Liver (tissue), 9 donors: Measurements from ENCODE around the gene RAPGEF4. TPM values are rescaled to one million over a fixed set of nuclear protein-coding genes. Genes with fewer than 3 reads are reported as not detected.
A peak's percentile ranks its signal among the peaks of the same experiment; 100 is the strongest.

Experiments
- DNase-seq: peaks from one replicate; pipeline ENCODE4 v3.0.0-alpha.2; 2017; ENCODE audit warnings: low spot score
- H3K27ac ChIP-seq, 2 donors: one replicate each; pipeline ENCODE4 v1.7.0; 2013; ENCODE audit warnings: inconsistent platforms in 2 of 2, low read length in 2 of 2, control low read depth in 1 of 2, low read depth in 1 of 2, mild to moderate bottlenecking in 1 of 2
- H3K27me3 ChIP-seq, 4 donors: one replicate each; pipeline versions ENCODE4 v1.6.1 to v1.7.0; 2013; ENCODE audit warnings: low read length in 3 of 4, inconsistent platforms in 1 of 4, mild to moderate bottlenecking in 1 of 4, moderate library complexity in 1 of 4; ENCODE audit not compliant: control insufficient read depth in 4 of 4, insufficient read depth in 4 of 4
- H3K36me3 ChIP-seq, 4 donors: one replicate each; pipeline versions ENCODE4 v1.6.1 to v1.7.0; 2013; ENCODE audit warnings: low read length in 3 of 4, mild to moderate bottlenecking in 3 of 4, low read depth in 1 of 4, moderate library complexity in 1 of 4; ENCODE audit not compliant: control insufficient read depth in 4 of 4, insufficient read depth in 3 of 4
- H3K4me1 ChIP-seq, 4 donors: one replicate each; pipeline versions ENCODE4 v1.6.1 to v1.7.0; 2013; ENCODE audit warnings: low read length in 3 of 4, mild to moderate bottlenecking in 3 of 4, moderate library complexity in 1 of 4; ENCODE audit not compliant: control insufficient read depth in 4 of 4, insufficient read depth in 4 of 4
- H3K4me3 ChIP-seq, 3 donors: one replicate each; pipeline versions ENCODE4 v1.6.1 to v1.7.0; 2013; ENCODE audit warnings: low read length in 3 of 3, control low read depth in 1 of 3, low read depth in 1 of 3, mild to moderate bottlenecking in 1 of 3
- H3K9ac ChIP-seq, 2 donors: one replicate each; pipeline ENCODE4 v1.7.0; 2013; ENCODE audit warnings: low read length in 2 of 2, mild to moderate bottlenecking in 2 of 2, moderate library complexity in 2 of 2, control low read depth in 1 of 2, low read depth in 1 of 2
- H3K9me3 ChIP-seq, 4 donors: one replicate each; pipeline versions ENCODE4 v1.6.1 to v1.7.0; 2013; ENCODE audit warnings: low read length in 3 of 4; ENCODE audit not compliant: control insufficient read depth in 4 of 4
- EGR1 ChIP-seq, 2 donors: IDR thresholded peaks; 2 replicates each; pipeline ENCODE4 v1.6.1; 2016 to 2018; ENCODE audit warnings: antibody characterized with exemption in 2 of 2, low read depth in 2 of 2
- FOXA1 ChIP-seq: IDR thresholded peaks from 2 replicates; pipeline ENCODE4 v1.6.1; 2016; ENCODE audit warnings: antibody characterized with exemption
- FOXA2 ChIP-seq: IDR thresholded peaks from 2 replicates; pipeline ENCODE4 v1.6.1; 2016; ENCODE audit warnings: antibody characterized with exemption
- GABPA ChIP-seq, 2 donors: IDR thresholded peaks in 1 of 2; conservative IDR thresholded peaks in 1 of 2; 2 replicates each; pipeline ENCODE4 v1.6.1; 2016; ENCODE audit warnings: antibody characterized with exemption in 2 of 2, mild to moderate bottlenecking in 1 of 2, moderate library complexity in 1 of 2
- HNF4A ChIP-seq, 2 donors: conservative IDR thresholded peaks; 2 replicates each; pipeline ENCODE4 v1.6.1; 2016; ENCODE audit warnings: antibody characterized with exemption in 2 of 2, mild to moderate bottlenecking in 2 of 2
- HNF4G ChIP-seq: IDR thresholded peaks from 2 replicates; pipeline ENCODE4 v1.6.1; 2016; ENCODE audit warnings: antibody characterized with exemption
- JUND ChIP-seq, 2 donors: IDR thresholded peaks; 2 replicates each; pipeline ENCODE4 v1.6.1; 2016; ENCODE audit warnings: antibody characterized with exemption in 2 of 2
- NR2F2 ChIP-seq: IDR thresholded peaks from 2 replicates; pipeline ENCODE4 v1.6.1; 2016; ENCODE audit warnings: antibody characterized with exemption
- RAD21 ChIP-seq, 2 donors: IDR thresholded peaks; 2 replicates each; pipeline ENCODE4 v1.6.1; 2016; ENCODE audit warnings: antibody characterized with exemption in 2 of 2, mild to moderate bottlenecking in 2 of 2
- RXRA ChIP-seq, 2 donors: IDR thresholded peaks; 2 replicates each; pipeline ENCODE4 v1.6.1; 2017 to 2018; ENCODE audit warnings: antibody characterized with exemption in 2 of 2, mild to moderate bottlenecking in 1 of 2
- SP1 ChIP-seq: IDR thresholded peaks from 2 replicates; pipeline ENCODE4 v1.6.1; 2018; ENCODE audit warnings: antibody characterized with exemption, mild to moderate bottlenecking
- TAF1 ChIP-seq: conservative IDR thresholded peaks from 2 replicates; pipeline ENCODE4 v1.6.1; 2016; ENCODE audit warnings: antibody characterized with exemption, mild to moderate bottlenecking
- YY1 ChIP-seq: IDR thresholded peaks from 2 replicates; pipeline ENCODE4 v1.6.1; 2016; ENCODE audit warnings: antibody characterized with exemption, mild to moderate bottlenecking
- WGBS: extraction: QIAGEN DNeasy Blood & Tissue Kit; methylation state at CpG from one replicate; pipeline ENCODE4 v1.1.7; 2013; 5-methylcytosine and 5-hydroxymethylcytosine counted together
- polyA plus RNA-seq, 2 donors: library from polyadenylated mRNA; stranded (reverse) in 1 of 2; unstranded in 1 of 2; fragments of 200-250 nt in 1 of 2; fragments of >200 nt in 1 of 2; fragmentation: Nextera tagmentation in 1 of 2; extraction: Ambion mirVana in 1 of 2; gene quantifications; one replicate each; pipeline versions ENCODE4 v1.2.1 to v1.2.3, GENCODE V29; 2013 to 2015
- total RNA-seq, 2 donors: library from RNA; depleted of rRNA; stranded (reverse); fragments of >200 nt; gene quantifications; one replicate each; pipeline ENCODE4 v1.2.3, GENCODE V29; 2014
- TF ChIP-seq, protein P1 (sequence below): fragments of 150-350 bp; IDR thresholded peaks from 2 replicates; pipeline ENCODE4 v1.5.1; 2017; ENCODE audit warnings: improper control_type of control experiment, low read depth, low read length; ENCODE audit not compliant: missing input control
- TF ChIP-seq, protein P2 (sequence below): IDR thresholded peaks from 2 replicates; pipeline ENCODE4 v1.6.1; 2016; ENCODE audit warnings: antibody characterized with exemption
- TF ChIP-seq, protein P3 (sequence below): IDR thresholded peaks from 2 replicates; pipeline ENCODE4 v1.6.1; 2016; ENCODE audit warnings: antibody characterized with exemption, mild to moderate bottlenecking
- TF ChIP-seq, protein P4 (sequence below): IDR thresholded peaks from 2 replicates; pipeline ENCODE4 v1.6.1; 2016; ENCODE audit warnings: antibody characterized with exemption
- TF ChIP-seq, protein P5 (sequence below): IDR thresholded peaks from 2 replicates; pipeline ENCODE4 v1.6.1; 2016; ENCODE audit warnings: antibody characterized with exemption
- donor health status: healthy.
- donor health status: healthy.
- donor health status: healthy.
- donor health status: healthy.
- donor health status: healthy.

Gene RAPGEF4
- total and polyA plus RNA-seq, 4 donors: 1.5 to 18.2 (median 8.3) TPM

DNA sequence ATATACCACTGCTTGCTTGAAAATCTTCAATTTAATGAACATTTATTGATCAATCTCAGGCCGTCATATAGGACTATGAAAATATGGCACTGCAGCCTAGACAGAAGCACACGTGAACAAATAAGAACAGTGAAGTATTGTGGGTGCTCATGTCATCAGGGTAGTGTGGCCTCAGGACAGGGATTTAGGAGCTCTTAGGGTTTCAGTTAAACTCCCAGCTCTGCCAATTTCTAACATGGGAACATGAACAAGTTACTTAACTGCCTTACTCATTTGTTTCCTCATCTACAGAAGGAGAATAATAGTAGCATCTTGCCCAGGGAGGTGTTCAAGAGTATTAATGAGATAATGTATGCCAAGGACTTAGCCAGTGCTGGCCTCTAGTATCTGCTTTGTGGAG lies 194.0 kb downstream of the RAPGEF4 start:
- WGBS: 93% methylated on average over 2 of the region's 2 CpGs
- Histone ChIP-seq H3K27ac (no peak overlapping the region), H3K36me3 (no peaks in the 10 kb centered on the region), H3K27me3 (no peaks in the 10 kb centered on the region), H3K4me3 (no peak overlapping the region), H3K9ac (no peak overlapping the region), H3K9me3 (no peaks in the 10 kb centered on the region), H3K4me1 (peaks cover 0 to 28% (median 9%) of the 10 kb centered on the region in 4 donors)
- DNase-seq: no peak
- no peak for TF ChIP-seq RAD21 (IDR thresholded peaks at IDR 0.05)
- no peak for TF ChIP-seq TAF1
- TF ChIP-seq SP1: no peak
- TF ChIP-seq, protein P1, sequence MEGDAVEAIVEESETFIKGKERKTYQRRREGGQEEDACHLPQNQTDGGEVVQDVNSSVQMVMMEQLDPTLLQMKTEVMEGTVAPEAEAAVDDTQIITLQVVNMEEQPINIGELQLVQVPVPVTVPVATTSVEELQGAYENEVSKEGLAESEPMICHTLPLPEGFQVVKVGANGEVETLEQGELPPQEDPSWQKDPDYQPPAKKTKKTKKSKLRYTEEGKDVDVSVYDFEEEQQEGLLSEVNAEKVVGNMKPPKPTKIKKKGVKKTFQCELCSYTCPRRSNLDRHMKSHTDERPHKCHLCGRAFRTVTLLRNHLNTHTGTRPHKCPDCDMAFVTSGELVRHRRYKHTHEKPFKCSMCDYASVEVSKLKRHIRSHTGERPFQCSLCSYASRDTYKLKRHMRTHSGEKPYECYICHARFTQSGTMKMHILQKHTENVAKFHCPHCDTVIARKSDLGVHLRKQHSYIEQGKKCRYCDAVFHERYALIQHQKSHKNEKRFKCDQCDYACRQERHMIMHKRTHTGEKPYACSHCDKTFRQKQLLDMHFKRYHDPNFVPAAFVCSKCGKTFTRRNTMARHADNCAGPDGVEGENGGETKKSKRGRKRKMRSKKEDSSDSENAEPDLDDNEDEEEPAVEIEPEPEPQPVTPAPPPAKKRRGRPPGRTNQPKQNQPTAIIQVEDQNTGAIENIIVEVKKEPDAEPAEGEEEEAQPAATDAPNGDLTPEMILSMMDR: no peak
- TF ChIP-seq, protein P2, sequence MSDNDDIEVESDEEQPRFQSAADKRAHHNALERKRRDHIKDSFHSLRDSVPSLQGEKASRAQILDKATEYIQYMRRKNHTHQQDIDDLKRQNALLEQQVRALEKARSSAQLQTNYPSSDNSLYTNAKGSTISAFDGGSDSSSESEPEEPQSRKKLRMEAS: no peak
- TF ChIP-seq, protein P3, sequence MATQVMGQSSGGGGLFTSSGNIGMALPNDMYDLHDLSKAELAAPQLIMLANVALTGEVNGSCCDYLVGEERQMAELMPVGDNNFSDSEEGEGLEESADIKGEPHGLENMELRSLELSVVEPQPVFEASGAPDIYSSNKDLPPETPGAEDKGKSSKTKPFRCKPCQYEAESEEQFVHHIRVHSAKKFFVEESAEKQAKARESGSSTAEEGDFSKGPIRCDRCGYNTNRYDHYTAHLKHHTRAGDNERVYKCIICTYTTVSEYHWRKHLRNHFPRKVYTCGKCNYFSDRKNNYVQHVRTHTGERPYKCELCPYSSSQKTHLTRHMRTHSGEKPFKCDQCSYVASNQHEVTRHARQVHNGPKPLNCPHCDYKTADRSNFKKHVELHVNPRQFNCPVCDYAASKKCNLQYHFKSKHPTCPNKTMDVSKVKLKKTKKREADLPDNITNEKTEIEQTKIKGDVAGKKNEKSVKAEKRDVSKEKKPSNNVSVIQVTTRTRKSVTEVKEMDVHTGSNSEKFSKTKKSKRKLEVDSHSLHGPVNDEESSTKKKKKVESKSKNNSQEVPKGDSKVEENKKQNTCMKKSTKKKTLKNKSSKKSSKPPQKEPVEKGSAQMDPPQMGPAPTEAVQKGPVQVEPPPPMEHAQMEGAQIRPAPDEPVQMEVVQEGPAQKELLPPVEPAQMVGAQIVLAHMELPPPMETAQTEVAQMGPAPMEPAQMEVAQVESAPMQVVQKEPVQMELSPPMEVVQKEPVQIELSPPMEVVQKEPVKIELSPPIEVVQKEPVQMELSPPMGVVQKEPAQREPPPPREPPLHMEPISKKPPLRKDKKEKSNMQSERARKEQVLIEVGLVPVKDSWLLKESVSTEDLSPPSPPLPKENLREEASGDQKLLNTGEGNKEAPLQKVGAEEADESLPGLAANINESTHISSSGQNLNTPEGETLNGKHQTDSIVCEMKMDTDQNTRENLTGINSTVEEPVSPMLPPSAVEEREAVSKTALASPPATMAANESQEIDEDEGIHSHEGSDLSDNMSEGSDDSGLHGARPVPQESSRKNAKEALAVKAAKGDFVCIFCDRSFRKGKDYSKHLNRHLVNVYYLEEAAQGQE: no peak
- no peak for TF ChIP-seq HNF4G
- TF ChIP-seq HNF4A (conservative IDR thresholded peaks at IDR 0.05): no peak
- TF ChIP-seq, protein P4, sequence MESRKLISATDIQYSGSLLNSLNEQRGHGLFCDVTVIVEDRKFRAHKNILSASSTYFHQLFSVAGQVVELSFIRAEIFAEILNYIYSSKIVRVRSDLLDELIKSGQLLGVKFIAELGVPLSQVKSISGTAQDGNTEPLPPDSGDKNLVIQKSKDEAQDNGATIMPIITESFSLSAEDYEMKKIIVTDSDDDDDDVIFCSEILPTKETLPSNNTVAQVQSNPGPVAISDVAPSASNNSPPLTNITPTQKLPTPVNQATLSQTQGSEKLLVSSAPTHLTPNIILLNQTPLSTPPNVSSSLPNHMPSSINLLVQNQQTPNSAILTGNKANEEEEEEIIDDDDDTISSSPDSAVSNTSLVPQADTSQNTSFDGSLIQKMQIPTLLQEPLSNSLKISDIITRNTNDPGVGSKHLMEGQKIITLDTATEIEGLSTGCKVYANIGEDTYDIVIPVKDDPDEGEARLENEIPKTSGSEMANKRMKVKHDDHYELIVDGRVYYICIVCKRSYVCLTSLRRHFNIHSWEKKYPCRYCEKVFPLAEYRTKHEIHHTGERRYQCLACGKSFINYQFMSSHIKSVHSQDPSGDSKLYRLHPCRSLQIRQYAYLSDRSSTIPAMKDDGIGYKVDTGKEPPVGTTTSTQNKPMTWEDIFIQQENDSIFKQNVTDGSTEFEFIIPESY: no peak
- no peak for TF ChIP-seq EGR1 (IDR thresholded peaks at IDR 0.05; ENCODE audit: low read depth in 2 of 2)
- TF ChIP-seq FOXA1: no peak
- no peak for TF ChIP-seq RXRA (IDR thresholded peaks at IDR 0.05)
- TF ChIP-seq, protein P5, sequence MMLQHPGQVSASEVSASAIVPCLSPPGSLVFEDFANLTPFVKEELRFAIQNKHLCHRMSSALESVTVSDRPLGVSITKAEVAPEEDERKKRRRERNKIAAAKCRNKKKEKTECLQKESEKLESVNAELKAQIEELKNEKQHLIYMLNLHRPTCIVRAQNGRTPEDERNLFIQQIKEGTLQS: no peak

DNA sequence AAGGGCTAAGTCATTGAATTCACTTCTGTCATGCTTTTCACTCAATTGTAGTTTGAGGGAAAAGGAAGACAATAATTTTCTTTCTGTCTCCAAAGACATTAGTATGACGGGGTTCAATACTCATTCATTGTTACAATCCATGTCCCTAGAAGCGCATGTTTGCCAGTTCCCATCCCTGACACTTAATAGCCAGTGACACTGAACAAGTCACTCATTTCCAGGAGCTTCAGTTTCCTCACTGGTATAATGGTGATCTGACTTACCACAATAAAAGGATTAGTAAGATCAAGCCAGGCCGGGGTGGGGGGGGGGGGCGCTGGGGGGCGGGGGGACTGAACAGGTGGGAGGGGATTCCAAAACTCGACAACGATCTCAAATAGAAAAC lies 195.2 kb downstream of the RAPGEF4 start:
- Histone ChIP-seq H3K36me3 (no peaks in the 10 kb centered on the region), H3K9me3 (no peaks in the 10 kb centered on the region), H3K27me3 (no peaks in the 10 kb centered on the region), H3K9ac (no peak overlapping the region), H3K4me3 (no peak overlapping the region), H3K27ac (peak overlapping the region in 1 of 2 donors; percentile 52), H3K4me1 (peaks cover 2 to 28% (median 9%) of the 10 kb centered on the region in 4 donors)
- 56% methylated on average over 7 of the region's 7 CpGs for WGBS
- no peak for DNase-seq
- TF ChIP-seq, protein P2: no peak
- TF ChIP-seq GABPA (IDR thresholded peaks at IDR 0.05 in 1 of 2, conservative IDR thresholded peaks at IDR 0.05 in 1 of 2) (no peak), JUND (IDR thresholded peaks at IDR 0.05) (no peak), HNF4G (no peak), TAF1 (no peak), RAD21 (IDR thresholded peaks at IDR 0.05) (no peak), RXRA (IDR thresholded peaks at IDR 0.05) (no peak), SP1 (no peak), EGR1 (IDR thresholded peaks at IDR 0.05; ENCODE audit: low read depth in 2 of 2) (no peak), FOXA1 (no peak), YY1 (no peak), NR2F2 (no peak), FOXA2 (no peak)
- TF ChIP-seq, protein P5: no peak
- TF ChIP-seq, protein P4: no peak
- TF ChIP-seq, protein P1: no peak
